Measurements from ENCODE around the gene DIS3. TPM values are rescaled to one million over a fixed set of nuclear protein-coding genes. Genes with fewer than 3 reads are reported as not detected.
A peak's percentile ranks its signal among the peaks of the same experiment; 100 is the strongest.
"Not testable (repeated sequence)": the region's sequence is repeated elsewhere in the genome, so short reads cannot be mapped to it uniquely, and the experiment has no call there.

Gene DIS3, protein sequence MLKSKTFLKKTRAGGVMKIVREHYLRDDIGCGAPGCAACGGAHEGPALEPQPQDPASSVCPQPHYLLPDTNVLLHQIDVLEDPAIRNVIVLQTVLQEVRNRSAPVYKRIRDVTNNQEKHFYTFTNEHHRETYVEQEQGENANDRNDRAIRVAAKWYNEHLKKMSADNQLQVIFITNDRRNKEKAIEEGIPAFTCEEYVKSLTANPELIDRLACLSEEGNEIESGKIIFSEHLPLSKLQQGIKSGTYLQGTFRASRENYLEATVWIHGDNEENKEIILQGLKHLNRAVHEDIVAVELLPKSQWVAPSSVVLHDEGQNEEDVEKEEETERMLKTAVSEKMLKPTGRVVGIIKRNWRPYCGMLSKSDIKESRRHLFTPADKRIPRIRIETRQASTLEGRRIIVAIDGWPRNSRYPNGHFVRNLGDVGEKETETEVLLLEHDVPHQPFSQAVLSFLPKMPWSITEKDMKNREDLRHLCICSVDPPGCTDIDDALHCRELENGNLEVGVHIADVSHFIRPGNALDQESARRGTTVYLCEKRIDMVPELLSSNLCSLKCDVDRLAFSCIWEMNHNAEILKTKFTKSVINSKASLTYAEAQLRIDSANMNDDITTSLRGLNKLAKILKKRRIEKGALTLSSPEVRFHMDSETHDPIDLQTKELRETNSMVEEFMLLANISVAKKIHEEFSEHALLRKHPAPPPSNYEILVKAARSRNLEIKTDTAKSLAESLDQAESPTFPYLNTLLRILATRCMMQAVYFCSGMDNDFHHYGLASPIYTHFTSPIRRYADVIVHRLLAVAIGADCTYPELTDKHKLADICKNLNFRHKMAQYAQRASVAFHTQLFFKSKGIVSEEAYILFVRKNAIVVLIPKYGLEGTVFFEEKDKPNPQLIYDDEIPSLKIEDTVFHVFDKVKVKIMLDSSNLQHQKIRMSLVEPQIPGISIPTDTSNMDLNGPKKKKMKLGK
- 49.5 and 64.8 TPM in 2 replicates for total RNA-seq

- peak; percentile 98 for DNase-seq
Observed at GRCh38 chr13:72781451-72782439, at the start of gene DIS3, which contains the start of gene PIBF1. Gene DIS3, minus strand, starts transcription at chr13:72781900. Its CDS starts 68 bp downstream, at chr13:72781832. Gene PIBF1, plus strand, starts transcription at chr13:72782133. Its CDS starts 1,337 bp downstream, at chr13:72783470.

GRCh38 chr13:72823724-72824123 is 42.0 kb upstream of the DIS3 start:
- DNase-seq, result no peak

DNA sequence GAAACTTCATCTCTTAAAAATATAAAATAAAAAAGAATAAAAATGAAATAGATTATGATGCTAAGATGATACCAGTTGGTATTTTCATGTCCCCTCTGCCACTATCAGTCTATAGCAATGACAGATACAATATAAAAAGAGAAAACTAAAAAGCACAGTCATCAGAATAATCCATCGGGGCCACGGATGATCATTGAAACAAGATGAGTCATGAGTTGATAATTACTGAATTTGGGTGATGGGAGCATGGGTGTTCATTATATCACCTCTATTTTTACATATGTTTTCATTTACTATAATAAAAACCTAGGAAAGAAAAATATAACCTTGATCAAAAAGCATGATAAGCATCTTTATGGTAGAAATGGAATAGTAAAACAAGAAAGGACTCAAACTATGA is 41.4 kb upstream of the DIS3 start:
- DNase-seq, result no peak

GRCh38 chr13:72820898-72821279 is 39.2 kb upstream of the DIS3 start:
- DNase-seq, result no peak

DNA sequence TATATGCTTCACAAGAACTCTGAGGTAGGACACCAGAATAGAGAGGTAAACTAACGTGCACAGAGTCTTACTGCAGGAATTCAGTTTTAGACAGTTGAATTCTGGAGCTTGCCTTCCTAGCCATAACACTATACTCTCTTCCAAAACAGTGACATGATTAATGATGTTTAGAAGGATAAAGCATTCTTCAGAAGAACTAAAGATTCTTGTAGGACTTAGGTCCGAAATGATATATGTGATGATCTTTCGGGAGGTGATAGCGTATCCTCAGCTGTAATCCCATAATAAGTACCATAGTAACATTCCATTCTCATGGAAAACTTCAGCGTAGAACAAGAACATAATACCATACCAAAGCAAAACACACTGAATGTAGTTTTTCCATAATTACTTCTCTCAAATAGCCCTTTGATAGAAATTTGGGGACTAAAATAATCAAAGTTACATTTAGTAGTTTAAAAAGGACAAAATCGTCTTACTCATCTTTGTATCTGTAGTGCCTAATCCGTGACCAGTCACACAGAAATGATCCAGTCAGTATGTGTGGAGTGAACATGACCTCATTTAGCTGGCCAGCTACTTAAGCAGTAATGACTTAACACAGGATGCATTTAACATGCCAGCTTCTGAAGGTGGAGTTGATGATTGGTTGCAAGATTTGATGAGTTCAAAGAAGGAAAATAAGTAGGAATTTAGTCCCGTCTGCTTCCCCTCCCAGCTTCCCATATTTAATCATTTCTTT is 38.6 kb upstream of the DIS3 start:
- peak; percentile 21 for DNase-seq

DNA sequence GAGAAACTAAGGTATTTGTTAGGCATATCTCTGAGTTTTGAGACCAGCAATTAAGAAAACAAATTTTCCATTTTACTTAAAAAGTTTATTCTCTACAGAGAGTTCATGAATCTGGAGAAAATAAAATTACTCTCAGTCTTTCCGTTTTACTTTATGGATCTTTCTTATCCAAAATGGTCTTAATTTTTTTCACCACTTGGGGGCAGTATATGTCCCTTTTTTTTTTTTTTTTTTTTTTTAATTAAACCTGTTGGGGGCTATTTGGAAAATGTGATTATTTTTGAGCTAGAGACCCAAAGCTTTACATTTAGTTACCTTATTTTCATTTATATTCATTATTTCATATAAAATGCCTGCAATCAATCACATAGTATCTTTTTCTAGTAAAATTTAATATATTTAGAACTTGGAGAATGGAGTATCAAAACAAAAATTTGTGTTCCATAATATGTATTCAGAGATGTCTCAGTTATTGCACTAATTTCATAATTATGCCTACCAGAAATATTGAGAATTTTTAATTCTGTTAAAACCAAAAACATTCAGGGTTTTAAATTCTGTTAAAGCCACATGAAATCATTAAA is 27.3 kb upstream of the DIS3 start:
- DNase-seq, result peak; percentile 28

- DNase-seq, result not testable (repeated sequence)
Observed at GRCh38 chr13:72806514-72806913, 24.8 kb upstream of the DIS3 start.

GRCh38 chr13:72805676-72806346 is 24.1 kb upstream of the DIS3 start:
- no peak for DNase-seq

DNA sequence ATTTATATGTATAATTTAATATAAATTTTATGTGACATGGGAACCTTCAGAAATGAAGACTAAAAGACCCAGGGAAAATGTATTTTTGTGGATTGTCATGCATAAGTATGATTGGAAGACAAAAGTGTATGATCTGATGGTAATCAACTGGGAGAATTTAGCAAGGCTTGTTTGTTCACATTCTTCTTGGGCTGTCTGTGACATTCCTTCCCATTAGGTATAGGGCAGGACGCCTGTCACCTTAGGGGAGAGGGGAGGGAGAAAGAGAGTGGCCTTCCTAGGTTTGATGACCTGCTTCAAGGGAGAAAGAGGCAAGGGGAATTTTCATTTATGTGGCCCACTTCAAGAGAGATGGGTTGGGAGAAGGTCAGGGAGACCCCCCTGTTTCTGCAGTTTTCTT is 22.6 kb upstream of the DIS3 start:
- DNase-seq, result no peak

- no peak for DNase-seq
Observed at GRCh38 chr13:72798817-72799216, 17.1 kb upstream of the DIS3 start.

DNA sequence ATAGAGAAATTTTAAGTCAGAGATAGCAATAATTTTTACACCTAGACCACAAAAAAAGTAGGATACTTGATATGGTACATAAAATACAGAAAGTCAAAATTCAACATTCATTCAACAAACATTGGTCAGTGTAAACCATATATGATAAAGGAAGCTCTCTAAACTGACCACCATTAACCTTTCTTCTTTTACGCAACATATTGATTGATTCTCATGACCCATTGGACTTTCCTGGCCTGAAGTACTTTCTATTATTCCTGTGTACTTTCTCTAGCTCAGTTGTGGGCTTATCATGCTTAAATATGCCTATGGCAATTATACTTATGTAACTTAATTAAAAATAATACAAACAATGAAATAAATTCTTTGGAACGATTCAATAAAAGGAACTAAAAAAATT is 10.9 kb upstream of the DIS3 start:
- DNase-seq, result no peak

- DNase-seq, result no peak
Observed at GRCh38 chr13:72788831-72789230, 7.1 kb upstream of the DIS3 start.

DNA sequence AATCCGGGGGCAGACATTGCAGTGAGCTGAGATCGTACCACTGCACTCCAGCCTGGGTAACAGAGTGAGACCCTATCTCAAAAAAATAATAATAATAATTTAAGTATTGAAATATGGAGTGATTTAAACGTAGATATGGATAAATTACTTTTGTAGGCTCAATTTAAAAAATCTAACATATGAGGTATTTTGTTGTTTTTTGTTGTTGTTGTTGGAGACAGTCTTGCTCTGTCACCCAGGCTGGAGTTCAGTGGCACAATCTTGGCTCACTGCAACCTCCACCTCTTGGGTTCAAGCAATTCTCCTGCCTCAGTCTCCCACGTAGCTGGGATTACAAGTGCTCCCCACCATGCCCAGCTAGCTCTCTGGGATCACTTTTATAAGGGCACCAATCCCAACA is 3.0 kb upstream of the DIS3 start:
- DNase-seq, result not testable (repeated sequence)

GRCh38 chr13:72782717-72783116 is 1.0 kb upstream of the DIS3 start:
- peak; percentile 43 for DNase-seq

GRCh38 chr13:72774019-72774418 is 7.7 kb downstream of the DIS3 start:
- DNase-seq, result no peak

- DNase-seq, result no peak
Observed at GRCh38 chr13:72763411-72763810, 18.3 kb downstream of the DIS3 start.

DNA sequence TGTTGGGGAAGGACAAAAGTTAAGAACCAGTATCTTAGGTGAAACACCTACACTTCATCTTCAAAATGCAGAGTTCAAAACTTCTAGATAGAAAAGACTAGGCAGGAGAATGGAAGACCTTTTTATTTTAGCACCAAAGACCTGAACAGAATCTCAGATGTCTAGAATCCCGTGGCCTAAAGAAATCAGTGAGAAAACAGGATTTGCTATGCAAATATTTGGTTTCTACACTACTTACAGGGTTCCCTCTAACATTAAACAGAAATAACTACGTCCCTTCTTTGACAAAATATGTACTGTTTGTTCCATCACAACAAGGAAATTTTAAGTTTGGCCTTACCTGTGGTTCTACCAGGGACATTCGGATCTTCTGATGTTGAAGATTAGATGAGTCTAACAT is 21.5 kb downstream of the DIS3 start:
- DNase-seq, result no peak

DNA sequence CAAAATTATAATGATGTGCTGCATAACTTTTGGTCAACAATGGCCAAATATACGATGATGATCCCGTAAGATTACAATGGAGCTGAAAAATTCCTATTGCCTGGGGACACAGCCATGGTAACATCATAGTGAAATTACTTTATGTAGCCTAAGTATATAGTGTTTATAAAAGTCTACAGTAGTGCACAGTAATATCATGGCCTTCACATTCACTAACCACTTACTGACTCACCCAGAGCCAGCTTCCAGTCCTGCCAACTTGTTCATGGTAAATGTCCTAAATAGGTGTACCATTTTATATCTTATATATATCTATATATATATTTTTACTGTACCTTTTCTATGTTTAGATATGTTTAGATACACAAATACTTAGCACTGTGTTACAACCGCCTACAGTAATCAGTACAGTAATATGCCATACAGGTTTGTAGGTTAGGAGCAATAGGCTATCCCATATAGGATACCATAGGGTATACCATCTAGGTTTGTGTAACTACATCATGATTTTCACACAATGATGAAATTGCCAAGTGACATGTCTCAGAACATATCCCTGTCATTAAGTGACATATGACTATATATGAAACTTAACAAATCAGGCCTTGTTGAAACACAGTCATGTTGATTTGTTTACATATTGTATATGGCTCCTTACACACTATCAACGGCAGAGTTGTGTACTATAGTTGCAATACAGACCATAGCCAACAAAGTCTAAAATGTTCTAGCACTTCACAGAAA is 23.7 kb downstream of the DIS3 start:
- DNase-seq, result no peak

DNA sequence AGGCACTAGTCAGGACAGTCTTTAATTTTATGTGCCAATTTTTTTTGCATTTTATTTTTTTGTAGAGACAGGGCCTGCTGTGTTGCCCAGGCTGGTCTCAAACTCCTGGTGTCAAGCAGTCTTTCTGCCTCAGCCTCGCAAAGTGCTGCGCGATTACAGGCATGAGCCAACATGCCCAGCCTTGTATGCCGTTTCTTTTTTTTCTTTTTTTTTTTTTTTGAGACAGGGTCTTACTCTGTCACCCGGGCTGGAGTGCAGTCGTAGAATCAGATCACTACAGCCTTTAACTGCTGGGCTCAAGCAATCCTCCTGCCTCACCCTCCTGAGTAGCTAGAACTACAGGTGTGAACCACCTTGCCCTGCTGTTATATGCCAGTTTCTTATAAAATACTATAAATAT is 27.6 kb downstream of the DIS3 start:
- DNase-seq, result no peak

- no peak for DNase-seq
Observed at GRCh38 chr13:72751220-72751619, 30.5 kb downstream of the DIS3 start.

Measured in dermis blood vessel endothelial cell (primary cell).